ENCODE measurements around the gene TCF4. TPM values are rescaled to one million over a fixed set of nuclear protein-coding genes. Genes with fewer than 3 reads are reported as not detected.
A peak's percentile ranks its signal among the peaks of the same experiment; 100 is the strongest.

The TCF4 gene
- total and polyA plus RNA-seq, 7 donors: 3.5 to 149 (median 106) TPM

GRCh38 chr18:55343396-55344073 is 244.5 kb downstream of the TCF4 start:
- peaks cover 0 to 64% (median 41%) of the 10 kb centered on the region in 4 donors for H3K4me1 ChIP-seq
- H3K27ac ChIP-seq: peak overlapping the region in 1 of 4 donors; percentile 30
- no peaks in the 10 kb centered on the region for H3K27me3 ChIP-seq
- H3K36me3 ChIP-seq: no peaks in the 10 kb centered on the region
- H3K4me3 ChIP-seq: no peak overlapping the region
- DNase-seq: no peak
- intact Hi-C loops (cut with DNase I): loop anchor here (10.0 kb wide), 1 partner anchor 1231 kb away; no protein-coding TSS in a partner anchor
- no peaks in the 10 kb centered on the region for H3K9me3 ChIP-seq
- TF ChIP-seq CTCF (IDR thresholded peaks at IDR 0.05) (peak; percentile 48 to 62 (median 55)), POLR2AphosphoS5 (IDR thresholded peaks at IDR 0.05) (no peak)
- 75 to 82% methylated on average over 3 of the region's 3 CpGs for WGBS, 2 donors

DNA sequence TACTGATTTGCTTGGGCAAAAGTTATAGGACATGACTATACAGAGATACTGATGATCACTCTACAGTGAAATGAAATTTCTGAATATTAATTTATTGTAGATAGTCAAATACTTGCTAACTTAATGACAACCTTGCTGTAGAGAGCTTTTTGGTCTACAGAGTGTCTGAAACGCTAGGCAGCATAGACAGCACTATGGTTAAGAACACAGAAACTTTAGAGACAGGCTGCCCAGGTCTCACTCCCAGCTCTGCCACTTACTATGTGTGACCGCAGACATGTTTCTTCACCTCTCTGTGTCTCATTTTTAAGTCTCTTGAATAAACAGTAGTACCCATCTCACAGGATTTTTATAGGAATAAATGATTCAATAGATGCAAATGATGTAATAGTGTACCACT is 247.0 kb downstream of the TCF4 start:
- no peaks in the 10 kb centered on the region for H3K36me3 ChIP-seq
- intact Hi-C loops (cut with DNase I): loop anchor here (10.0 kb wide), 1 partner anchor 1234 kb away; no protein-coding TSS in a partner anchor
- H3K27ac ChIP-seq: no peak overlapping the region
- no peaks in the 10 kb centered on the region for H3K9me3 ChIP-seq
- no peak overlapping the region for H3K4me3 ChIP-seq
- 76 to 90% methylated on average over 2 of the region's 2 CpGs for WGBS, 2 donors
- peaks cover 0 to 52% (median 20%) of the 10 kb centered on the region in 4 donors for H3K4me1 ChIP-seq
- no peak for DNase-seq
- TF ChIP-seq EP300 (IDR thresholded peaks at IDR 0.05) (no peak), CTCF (IDR thresholded peaks at IDR 0.05) (no peak), POLR2A (IDR thresholded peaks at IDR 0.05) (no peak), POLR2AphosphoS5 (IDR thresholded peaks at IDR 0.05) (no peak)
- no peaks in the 10 kb centered on the region for H3K27me3 ChIP-seq

DNA sequence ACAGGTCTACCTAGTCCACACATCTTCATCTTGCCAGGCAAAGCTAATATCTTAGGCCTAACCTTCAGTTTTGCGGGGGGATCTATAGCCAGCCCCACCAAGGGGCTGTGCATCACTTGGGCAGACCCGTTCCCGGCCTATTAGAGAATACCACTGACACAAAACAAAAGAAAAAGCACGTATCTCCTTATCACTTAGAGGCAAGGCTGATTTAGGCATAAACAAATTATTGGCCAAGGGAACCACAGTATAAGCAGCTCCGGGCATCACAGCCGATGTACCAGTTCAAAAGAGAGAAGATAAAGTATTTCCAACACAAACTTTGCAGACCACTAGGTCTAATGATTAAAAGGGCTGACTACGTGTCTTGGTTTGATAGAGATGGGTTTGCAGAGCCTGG is 248.0 kb downstream of the TCF4 start:
- no peaks in the 10 kb centered on the region for H3K9me3 ChIP-seq
- intact Hi-C loops (cut with DNase I): loop anchor here (5.0 to 10.0 kb wide), 3 partner anchors 103 to 1235 kb away; no protein-coding TSS in a partner anchor
- H3K27me3 ChIP-seq: no peaks in the 10 kb centered on the region
- H3K4me1 ChIP-seq: peaks cover 0 to 42% (median 20%) of the 10 kb centered on the region in 4 donors
- H3K27ac ChIP-seq: peak overlapping the region in 2 of 4 donors; percentile 72 to 75
- H3K36me3 ChIP-seq: no peaks in the 10 kb centered on the region
- WGBS, 2 donors: 78 to 80% methylated on average over 7 of the region's 7 CpGs
- no peak overlapping the region for H3K4me3 ChIP-seq
- no peak for TF ChIP-seq EP300 (IDR thresholded peaks at IDR 0.05)
- no peak for TF ChIP-seq CTCF (IDR thresholded peaks at IDR 0.05)
- TF ChIP-seq POLR2A (IDR thresholded peaks at IDR 0.05): no peak
- no peak for TF ChIP-seq POLR2AphosphoS5 (IDR thresholded peaks at IDR 0.05)
- DNase-seq: no peak

DNA sequence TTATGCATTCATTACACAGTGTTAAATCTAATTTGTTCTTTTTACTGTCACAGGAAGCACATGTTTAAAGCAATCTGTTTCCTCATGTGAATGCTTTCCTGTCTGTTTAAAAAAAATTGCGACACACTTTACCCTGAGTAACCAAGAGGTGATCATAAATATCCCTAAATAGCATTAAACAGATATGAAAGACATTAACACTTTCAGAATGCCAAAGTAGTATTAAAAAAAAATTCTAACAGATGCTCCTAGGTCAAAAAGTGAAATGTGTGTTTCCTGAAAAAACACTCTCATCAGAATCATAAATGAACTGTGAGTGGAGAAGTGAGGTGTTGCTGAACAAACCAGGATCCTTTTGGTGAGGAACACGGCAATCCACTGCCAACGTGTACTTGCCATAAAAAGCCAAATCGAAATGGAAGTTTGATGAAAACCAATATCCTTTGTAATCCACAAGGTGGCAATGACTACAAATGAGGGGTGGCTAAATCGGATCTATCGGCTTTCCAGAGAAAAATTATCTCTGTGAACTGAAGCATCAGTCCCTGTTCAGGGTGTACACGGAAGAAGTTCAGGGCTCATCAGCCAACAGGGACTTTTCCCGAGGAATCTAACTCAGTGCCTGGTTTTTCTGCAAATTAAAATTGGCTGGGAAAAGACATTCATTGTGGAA is 248.9 kb downstream of the TCF4 start:
- Histone ChIP-seq H3K27ac (peak overlapping the region; percentile 71 to 75 (median 72)), H3K9me3 (no peaks in the 10 kb centered on the region), H3K4me1 (peaks cover 0 to 33% (median 19%) of the 10 kb centered on the region in 4 donors), H3K4me3 (no peak overlapping the region), H3K36me3 (no peaks in the 10 kb centered on the region), H3K27me3 (no peaks in the 10 kb centered on the region)
- 33 to 55% methylated on average over 8 of the region's 8 CpGs for WGBS, 2 donors
- TF ChIP-seq POLR2AphosphoS5 (IDR thresholded peaks at IDR 0.05) (peak in 2 of 4 donors; percentile 10 to 17), EP300 (IDR thresholded peaks at IDR 0.05) (no peak)
- no peak for DNase-seq
- intact Hi-C loops (cut with DNase I): loop anchor here (5.0 kb wide), 2 partner anchors 102 to 443 kb away; no protein-coding TSS in a partner anchor

DNA sequence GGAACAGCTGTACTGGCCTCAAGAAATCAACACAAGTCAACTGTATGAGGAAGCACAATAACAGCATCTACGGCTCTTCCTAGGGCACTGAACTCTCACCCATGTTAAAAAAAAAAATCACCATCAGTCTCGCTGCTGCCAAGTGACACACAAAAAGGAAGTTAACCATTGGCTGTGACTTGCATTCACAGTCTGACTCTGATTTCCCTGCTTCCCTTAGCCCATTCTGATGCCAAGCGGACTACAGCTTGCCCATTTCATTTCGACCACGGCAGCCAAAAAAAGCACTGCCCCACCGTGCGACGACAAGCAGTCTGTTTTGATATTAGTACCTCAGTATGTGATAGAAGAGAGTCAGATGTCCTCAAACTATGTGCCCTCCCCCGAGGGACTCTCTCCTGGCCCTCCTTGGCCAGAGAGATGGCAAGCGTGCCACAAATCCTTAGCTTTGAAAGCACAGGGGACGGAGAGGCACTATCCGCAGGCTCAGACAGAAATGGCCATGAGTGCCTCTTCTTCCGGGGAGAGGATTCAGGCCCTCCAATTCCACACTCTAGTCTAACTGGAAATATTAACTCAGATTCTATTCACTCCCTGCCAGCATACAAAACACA is 250.0 kb downstream of the TCF4 start:
- intact Hi-C loops (cut with DNase I): loop anchor here (5.0 kb wide), 2 partner anchors 101 to 444 kb away; no protein-coding TSS in a partner anchor
- H3K27ac ChIP-seq: peak overlapping the region; percentile 71 to 75 (median 72)
- H3K27me3 ChIP-seq: no peaks in the 10 kb centered on the region
- TF ChIP-seq POLR2A (IDR thresholded peaks at IDR 0.05) (no peak), EP300 (IDR thresholded peaks at IDR 0.05) (no peak), POLR2AphosphoS5 (IDR thresholded peaks at IDR 0.05) (peak; percentile 18 to 54 (median 33)), CTCF (IDR thresholded peaks at IDR 0.05) (no peak)
- no peaks in the 10 kb centered on the region for H3K36me3 ChIP-seq
- peak; percentile 69 for DNase-seq
- 58 to 73% methylated on average over 13 of the region's 13 CpGs for WGBS, 2 donors
- no peaks in the 10 kb centered on the region for H3K9me3 ChIP-seq
- H3K4me1 ChIP-seq: peaks cover 0 to 30% (median 15%) of the 10 kb centered on the region in 4 donors
- H3K4me3 ChIP-seq: peak overlapping the region in 1 of 4 donors; percentile 3

Measured in sigmoid colon (tissue), 7 donors.